NCI-H146 (cell line): ENCODE measurements around the gene MLLT3.

ENCODE experiments used
- DNase-seq: peaks from one replicate; lab custom pipeline; 2025; lab: John Stamatoyannopoulos, UW

Gene MLLT3

GRCh38 chr9:20625003-20625349 is 2.7 kb upstream of the MLLT3 start:
- DNase-seq = no peak

DNA sequence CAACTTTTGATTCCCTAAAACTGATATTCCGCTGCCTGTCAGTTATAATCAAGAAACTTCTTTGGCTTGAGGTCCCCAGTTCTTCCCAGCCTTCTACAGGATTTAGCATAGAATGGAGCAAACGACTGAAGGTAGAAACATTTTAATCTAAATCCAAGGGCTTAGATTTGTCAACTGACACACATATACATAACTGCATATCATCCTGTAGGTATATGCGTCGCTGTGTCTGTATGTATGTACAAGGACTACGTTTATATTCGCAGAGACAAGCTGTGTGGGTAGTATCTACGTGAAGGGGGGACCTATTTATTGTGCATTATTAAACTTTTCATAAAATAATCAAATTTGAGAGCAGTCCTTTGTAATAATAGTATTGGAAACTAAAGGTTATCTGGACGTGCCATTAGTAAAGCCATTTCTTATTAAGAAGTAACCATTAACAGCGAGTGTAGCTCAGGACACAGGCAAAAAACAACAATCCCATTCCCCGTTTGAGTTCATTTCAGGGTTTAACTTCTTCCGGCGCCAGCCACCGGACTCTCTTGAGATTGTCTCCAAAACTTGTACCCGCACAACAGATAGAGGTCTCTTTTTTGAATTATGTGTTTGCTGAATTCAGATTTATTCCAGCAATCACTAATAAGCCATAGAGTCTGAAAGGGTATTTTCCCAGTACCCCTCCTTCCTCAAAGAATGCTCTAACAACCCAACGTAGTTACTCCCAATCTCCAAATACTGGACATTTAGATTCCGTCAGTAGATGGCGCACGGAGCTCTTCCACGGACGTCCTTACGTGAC is 2.1 kb upstream of the MLLT3 start:
- DNase-seq = peak; percentile 75

DNA sequence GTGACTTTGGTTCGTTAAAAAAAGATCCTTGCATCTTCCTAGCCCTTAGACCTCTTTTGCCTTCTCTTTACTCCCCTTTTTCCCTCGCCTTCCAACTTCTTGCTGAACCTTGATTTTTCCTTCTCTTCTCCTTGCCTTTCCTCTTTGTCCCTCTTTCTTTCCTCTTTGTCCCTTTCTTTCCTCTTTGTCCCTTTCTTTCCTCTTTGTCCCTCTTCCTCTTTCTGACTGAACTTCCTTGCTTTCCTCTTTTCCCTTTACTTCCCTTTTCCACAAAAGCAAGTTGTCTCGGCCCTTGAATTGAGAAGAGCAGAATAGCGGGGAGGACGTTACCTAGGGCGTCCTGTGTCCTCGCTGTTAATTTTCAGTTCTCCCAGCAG is 1.4 kb upstream of the MLLT3 start:
- no peak for DNase-seq

GRCh38 chr9:20623021-20623747 is 885 bp upstream of the MLLT3 start:
- peak; percentile 39 for DNase-seq

- peak; percentile 81 for DNase-seq
These were observed 599 bp downstream of the MLLT3 start for GRCh38 chr9:20621471-20622329.

DNA sequence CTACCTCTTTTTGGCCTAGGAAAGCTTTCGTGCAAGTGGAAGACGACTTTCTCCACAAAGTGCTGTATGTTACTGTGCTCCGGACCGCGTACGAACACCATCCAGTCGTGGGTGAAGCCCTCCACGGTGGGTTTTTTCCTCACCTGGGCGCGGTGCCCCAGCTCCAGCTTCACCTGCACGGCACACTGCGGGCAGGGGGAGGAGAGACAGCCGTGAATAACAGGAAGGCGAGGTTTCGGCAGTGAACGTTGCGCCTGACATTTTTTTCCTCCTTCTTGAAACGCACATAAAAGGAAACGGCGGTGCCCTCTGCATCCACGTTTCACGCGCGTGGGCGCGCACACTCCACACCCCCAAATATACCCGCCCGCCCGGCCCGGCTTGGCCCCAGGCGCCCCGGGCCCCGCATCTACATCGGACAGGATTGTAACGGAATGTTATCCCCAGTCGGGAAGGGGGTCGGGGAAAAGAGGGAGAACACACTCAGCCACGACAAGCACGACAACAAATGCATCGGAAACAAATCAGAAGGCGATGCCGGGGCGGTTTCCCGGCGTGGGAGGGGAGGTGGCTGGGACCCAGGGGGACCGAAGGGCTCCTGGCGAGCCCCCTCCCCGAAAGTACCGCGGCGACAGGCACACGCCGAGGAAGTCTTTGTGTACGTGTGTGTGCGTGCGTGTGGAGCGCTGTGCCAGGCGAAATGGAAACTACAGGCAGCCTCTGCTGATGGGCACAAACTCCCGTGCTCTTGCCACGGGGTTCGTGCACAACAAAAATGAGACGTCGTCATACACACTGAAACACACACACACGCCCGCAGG is 1.4 kb downstream of the MLLT3 start:
- peak; percentile 68 for DNase-seq

GRCh38 chr9:20619487-20620200 is 2.7 kb downstream of the MLLT3 start:
- no peak for DNase-seq

- DNase-seq = peak; percentile 84
These were observed 3.9 kb downstream of the MLLT3 start for GRCh38 chr9:20618361-20618802.

- no peak for DNase-seq
These were observed 5.5 kb downstream of the MLLT3 start for GRCh38 chr9:20616808-20617207.

- DNase-seq = no peak
These were observed 7.6 kb downstream of the MLLT3 start for GRCh38 chr9:20614602-20615216.

GRCh38 chr9:20611691-20612287 is 10.5 kb downstream of the MLLT3 start:
- DNase-seq = peak; percentile 28

DNA sequence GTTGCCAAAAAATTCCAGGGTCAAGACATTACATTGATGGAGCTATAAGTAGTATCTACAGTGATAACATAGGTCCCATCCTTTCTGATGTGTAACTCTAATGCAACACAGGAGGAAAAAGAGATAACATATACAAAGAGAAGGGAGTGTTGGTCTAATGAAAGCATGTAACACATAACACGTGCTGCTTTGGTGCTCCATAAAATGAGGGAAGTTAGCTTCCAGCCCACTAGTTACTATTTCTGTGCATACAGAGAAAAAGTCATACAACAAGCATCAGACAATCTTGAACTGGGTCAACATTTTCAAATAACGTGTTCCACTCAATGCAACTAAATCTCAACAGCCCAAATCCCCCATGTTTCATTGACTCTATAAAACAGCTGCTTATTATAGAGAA is 11.7 kb downstream of the MLLT3 start:
- DNase-seq = no peak

DNA sequence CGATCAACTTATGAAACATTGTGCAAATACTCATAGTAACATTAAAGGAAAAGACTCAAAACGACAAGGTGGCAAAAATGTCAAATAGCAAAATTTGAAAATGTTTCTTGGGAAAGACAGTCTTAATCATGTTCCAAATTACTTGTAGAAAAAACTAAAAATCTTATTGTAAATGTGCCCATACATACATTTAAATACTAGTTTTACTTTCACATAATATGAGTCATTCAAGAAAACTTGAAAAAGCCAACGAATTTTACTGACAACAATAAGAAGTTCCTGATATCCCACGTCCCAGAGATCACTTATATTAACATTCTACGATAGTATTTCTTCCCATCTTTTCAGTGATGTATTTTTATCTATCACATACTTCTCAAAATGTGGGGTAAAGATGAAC is 13.7 kb downstream of the MLLT3 start:
- DNase-seq = no peak

GRCh38 chr9:20606652-20607051 is 15.6 kb downstream of the MLLT3 start:
- no peak for DNase-seq

DNA sequence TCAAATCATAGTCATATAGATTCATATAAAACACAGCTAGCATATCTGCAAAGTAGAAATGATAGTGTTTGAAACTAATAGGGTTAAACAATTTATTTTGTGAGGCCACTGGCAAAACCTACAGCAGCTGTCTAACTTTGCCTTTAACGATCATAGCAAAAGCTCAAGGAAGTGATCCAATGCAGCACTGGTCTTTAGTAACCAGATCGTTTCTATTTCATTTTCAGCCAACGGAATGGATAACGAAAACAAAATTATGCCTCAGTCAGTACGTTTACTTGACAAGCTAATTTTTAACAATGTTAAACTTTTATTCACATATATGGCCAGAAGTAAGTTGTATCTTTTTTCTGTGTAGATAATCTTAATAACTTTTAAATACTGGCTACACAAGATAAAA is 17.7 kb downstream of the MLLT3 start:
- no peak for DNase-seq

GRCh38 chr9:20603524-20604268 is 18.6 kb downstream of the MLLT3 start:
- DNase-seq = peak; percentile 51

DNA sequence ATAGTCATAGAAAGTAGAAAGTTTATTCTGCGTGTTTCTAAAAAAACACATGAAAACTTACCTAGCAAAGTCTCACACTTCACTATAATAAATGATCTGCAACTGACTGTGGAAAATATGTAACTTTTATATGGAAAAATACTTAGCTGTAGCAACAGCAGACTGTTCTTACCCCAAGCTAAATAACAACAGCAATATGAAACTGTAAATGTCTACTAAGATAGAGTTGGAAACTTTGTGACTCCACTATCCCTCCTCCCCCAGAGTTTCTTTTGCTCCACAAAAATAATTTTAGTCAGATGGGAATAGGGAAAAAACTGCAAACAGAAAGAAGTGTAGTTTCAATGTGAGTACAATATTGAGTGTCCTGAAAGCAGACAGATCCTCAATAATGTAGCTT is 21.0 kb downstream of the MLLT3 start:
- no peak for DNase-seq

DNA sequence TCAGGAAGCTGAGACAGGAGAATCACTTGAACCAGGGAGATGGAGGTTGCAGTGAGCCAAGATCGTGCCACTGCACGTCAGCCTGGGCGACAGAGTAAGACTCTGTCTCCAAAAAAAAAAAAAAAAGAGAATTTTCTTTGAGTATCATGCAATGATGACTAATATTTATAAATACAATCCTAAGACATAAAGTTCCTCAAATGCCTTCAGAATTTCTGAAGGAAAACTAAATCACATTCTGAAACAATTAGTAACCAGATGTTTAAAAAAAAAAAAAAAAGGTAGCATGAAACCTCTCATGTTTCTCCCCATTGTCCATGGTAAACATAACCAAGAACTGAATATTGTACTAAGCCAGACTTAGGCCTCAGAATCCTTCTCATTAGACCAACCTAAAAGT is 23.1 kb downstream of the MLLT3 start:
- DNase-seq = no peak

DNA sequence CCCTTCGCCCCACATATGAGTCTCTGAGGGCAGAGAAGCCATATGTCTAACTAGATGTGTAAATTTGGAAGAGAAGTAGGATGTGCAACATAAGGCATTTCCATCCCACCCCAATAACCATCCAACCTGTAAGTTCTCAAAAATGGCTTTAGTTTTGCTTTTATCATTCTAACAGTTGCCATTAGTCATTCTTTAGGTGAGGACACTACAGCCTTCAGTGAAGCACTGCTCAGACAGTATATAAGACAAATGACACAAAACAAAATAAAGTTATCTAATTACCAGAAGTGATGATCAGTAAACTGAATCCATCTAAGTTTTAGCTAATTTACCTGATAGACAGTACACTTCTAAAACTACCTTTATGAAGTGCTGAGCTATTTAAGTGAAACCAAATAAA is 23.9 kb downstream of the MLLT3 start:
- no peak for DNase-seq

GRCh38 chr9:20597862-20598261 is 24.4 kb downstream of the MLLT3 start:
- DNase-seq = no peak
